Smooth muscle cell (in vitro differentiated cells): Measurements from ENCODE around the gene CCNI. TPM values are rescaled to one million over a fixed set of nuclear protein-coding genes. Genes with fewer than 3 reads are reported as not detected.

Experiments
- DNase-seq: peaks from one replicate; lab custom pipeline; 2025; ENCODE audit not compliant: unreplicated experiment; lab: John Stamatoyannopoulos, UW
- H2AFZ ChIP-seq: fragments of 200-600 bp; sonication (generic); 2 replicates; pipeline ENCODE4 v1.6.0; 2016; ENCODE audit warnings: antibody characterized with exemption, low read depth, mild to moderate bottlenecking
- H3F3A ChIP-seq: fragments of 200-600 bp; sonication (generic); 2 replicates; pipeline ENCODE4 v1.6.0; 2017; ENCODE audit warnings: antibody characterized with exemption, low read depth
- H3K27ac ChIP-seq: fragments of 200-600 bp; sonication (generic); 2 replicates; pipeline ENCODE4 v1.5.1; 2016; ENCODE audit warnings: low read depth, mild to moderate bottlenecking
- H3K27me3 ChIP-seq: fragments of 200-600 bp; sonication (generic); 2 replicates; pipeline ENCODE4 v1.6.1; 2016; ENCODE audit warnings: low read depth, mild to moderate bottlenecking
- H3K36me3 ChIP-seq: fragments of 200-600 bp; sonication (generic); 2 replicates; pipeline ENCODE4 v1.5.1; 2016; ENCODE audit warnings: low read depth
- H3K4me1 ChIP-seq: fragments of 200-600 bp; sonication (generic); 2 replicates; pipeline ENCODE4 v1.5.1; 2016; ENCODE audit warnings: low read depth
- H3K4me2 ChIP-seq: fragments of 200-600 bp; sonication (generic); 2 replicates; pipeline ENCODE4 v1.6.0; 2016; ENCODE audit warnings: mild to moderate bottlenecking
- H3K4me3 ChIP-seq: fragments of 200-600 bp; sonication (generic); 2 replicates; pipeline ENCODE4 v1.5.1; 2016; ENCODE audit warnings: mild to moderate bottlenecking
- H3K79me2 ChIP-seq: fragments of 200-600 bp; sonication (generic); 2 replicates; pipeline ENCODE4 v1.6.0; 2016; ENCODE audit warnings: low read depth, mild to moderate bottlenecking
- H3K9ac ChIP-seq: fragments of 200-600 bp; sonication (generic); 2 replicates; pipeline ENCODE4 v1.6.0; 2016; ENCODE audit warnings: low read depth
- H3K9me3 ChIP-seq: fragments of 200-600 bp; sonication (generic); replicated peaks from 2 replicates; pipeline ENCODE4 v1.5.1; 2016; ENCODE audit warnings: low read depth
- H4K20me1 ChIP-seq: fragments of 200-600 bp; sonication (generic); 2 replicates; pipeline ENCODE4 v1.6.0; 2016; ENCODE audit warnings: low read depth
- WGBS: methylation state at CpG from one replicate; pipeline ENCODE4 v1.1.7; 2016; ENCODE audit warnings: low lambda C conversion rate; 5-methylcytosine and 5-hydroxymethylcytosine counted together
- polyA plus RNA-seq: library from polyadenylated mRNA; unstranded; fragments of >200 nt; fragmentation: Nextera tagmentation; extraction: Ambion mirVana; gene quantifications from 2 replicates; pipeline ENCODE4 v1.2.1, GENCODE V29; 2016
- total RNA-seq: library from RNA; depleted of rRNA; stranded (reverse); fragments of >200 nt; gene quantifications from 2 replicates; pipeline ENCODE4 v1.2.3, GENCODE V29; 2014
- TF ChIP-seq, protein P1 (sequence below): fragments of 200-600 bp; sonication (generic); IDR thresholded peaks from 2 replicates; pipeline ENCODE4 v1.5.1; 2017; ENCODE audit warnings: borderline replicate concordance, mild to moderate bottlenecking, antibody characterized with exemption; ENCODE audit not compliant: insufficient read depth, poor library complexity, severe bottlenecking

Gene CCNI
- total and polyA plus RNA-seq, 2 experiments from 2014 or later: 205 to 222 TPM

DNA sequence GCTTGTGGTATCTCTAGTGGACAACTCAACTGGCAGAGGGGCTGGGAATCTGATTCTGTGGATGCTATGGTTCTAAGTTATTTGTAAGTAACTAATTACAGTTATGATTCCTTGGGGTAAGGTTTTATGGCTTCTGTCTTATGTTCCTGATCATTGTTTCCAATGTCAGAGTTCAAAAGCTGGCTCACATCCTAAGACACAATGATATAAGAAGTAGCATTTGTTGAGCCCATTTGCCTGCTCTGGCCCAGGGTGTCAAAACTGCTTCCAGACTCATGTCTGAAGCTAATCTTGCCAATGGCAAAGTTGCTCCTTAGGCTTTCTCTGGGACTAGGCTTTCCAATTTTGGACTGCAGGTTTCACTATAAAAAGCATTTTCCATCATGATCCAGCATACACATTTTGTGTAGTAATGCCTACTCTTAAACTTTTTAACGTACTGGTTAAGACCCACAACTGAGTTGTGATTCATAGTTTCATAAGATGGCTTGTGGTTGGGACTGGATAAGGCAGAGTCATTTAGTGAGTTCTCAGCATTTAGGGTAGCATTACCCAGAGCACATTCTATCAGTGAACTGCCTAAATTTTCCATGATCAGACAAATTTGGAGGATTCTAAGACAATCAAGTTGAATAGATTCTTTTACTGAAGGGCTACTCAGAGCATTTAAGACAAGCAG, 50.0 kb downstream of the CCNI start:
- Histone ChIP-seq H3K27ac (peak overlapping the region; percentile 66), H4K20me1 (no peaks in the 10 kb centered on the region), H3K27me3 (no peaks in the 10 kb centered on the region), H3K9ac (no peak overlapping the region), H3K36me3 (peaks cover 7% of the 10 kb centered on the region), H3K4me3 (no peak overlapping the region), H3K9me3 (no peaks in the 10 kb centered on the region), H3K79me2 (peaks cover 4% of the 10 kb centered on the region), H3K4me1 (peaks cover 23% of the 10 kb centered on the region), H3F3A (peaks cover 10% of the 10 kb centered on the region), H2AFZ (no peak overlapping the region), H3K4me2 (peak overlapping the region; percentile 35)
- WGBS: 29% methylated on average over 1 of the region's 1 CpG
- DNase-seq: no peak
- TF ChIP-seq, protein P1, sequence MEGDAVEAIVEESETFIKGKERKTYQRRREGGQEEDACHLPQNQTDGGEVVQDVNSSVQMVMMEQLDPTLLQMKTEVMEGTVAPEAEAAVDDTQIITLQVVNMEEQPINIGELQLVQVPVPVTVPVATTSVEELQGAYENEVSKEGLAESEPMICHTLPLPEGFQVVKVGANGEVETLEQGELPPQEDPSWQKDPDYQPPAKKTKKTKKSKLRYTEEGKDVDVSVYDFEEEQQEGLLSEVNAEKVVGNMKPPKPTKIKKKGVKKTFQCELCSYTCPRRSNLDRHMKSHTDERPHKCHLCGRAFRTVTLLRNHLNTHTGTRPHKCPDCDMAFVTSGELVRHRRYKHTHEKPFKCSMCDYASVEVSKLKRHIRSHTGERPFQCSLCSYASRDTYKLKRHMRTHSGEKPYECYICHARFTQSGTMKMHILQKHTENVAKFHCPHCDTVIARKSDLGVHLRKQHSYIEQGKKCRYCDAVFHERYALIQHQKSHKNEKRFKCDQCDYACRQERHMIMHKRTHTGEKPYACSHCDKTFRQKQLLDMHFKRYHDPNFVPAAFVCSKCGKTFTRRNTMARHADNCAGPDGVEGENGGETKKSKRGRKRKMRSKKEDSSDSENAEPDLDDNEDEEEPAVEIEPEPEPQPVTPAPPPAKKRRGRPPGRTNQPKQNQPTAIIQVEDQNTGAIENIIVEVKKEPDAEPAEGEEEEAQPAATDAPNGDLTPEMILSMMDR: no peak

DNA sequence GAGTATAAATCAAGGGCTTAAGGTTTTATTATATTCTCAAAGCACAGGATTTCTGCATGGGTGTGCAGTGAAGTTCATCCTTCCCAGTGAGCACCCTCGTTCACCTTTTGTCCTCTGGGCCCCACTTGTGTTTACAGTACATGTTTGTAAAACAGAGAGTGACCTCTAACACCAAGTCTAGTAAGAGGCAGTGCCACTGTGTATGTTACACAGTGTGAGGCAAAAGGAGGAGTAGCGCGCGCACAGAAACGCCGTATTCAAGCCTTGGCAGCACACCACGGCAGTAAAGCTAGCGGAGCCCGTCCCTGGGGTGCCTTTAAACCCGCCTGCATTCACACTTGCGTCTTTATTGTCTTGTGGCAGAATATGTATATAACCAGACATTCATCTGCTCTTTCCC, 51.9 kb downstream of the CCNI start:
- peaks cover 4% of the 10 kb centered on the region for H3K79me2 ChIP-seq

DNA sequence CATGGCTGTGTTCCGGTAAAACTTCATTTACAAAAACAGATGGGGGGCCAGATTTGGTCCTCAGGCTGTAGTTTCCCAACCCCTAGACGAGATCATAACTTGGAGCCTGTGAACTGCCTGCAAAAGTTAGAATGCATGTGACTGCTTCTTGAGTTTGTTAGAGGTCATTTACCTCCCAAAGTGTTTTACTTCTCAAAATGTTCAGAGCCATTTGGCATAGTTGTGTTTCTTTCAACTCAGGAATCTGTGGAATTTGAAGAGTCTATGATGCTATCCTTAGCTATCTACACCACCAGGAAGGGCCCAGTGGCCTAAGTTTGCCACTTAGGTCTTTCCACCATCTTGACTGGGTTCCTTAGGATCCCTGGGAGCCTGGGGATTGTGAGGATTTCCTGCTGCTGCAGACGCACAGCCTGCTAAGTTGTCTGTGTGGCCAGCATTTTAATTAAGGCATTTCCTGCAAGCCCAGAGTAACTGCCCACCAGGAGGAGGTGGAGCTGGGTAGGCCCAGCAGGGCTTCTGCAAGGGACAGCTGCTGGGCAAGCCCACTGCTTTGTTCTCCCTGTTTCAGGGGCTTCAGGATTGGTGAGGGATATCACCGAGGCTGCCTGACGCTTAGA, 53.1 kb downstream of the CCNI start:
- Histone ChIP-seq H3K4me2 (peak overlapping the region; percentile 38), H3K9me3 (no peaks in the 10 kb centered on the region), H3K27me3 (no peaks in the 10 kb centered on the region), H3F3A (peaks cover 26% of the 10 kb centered on the region), H3K9ac (no peak overlapping the region), H3K36me3 (peaks cover 28% of the 10 kb centered on the region), H4K20me1 (no peaks in the 10 kb centered on the region), H3K4me1 (peaks cover 23% of the 10 kb centered on the region), H3K27ac (peak overlapping the region; percentile 83), H3K79me2 (peaks cover 4% of the 10 kb centered on the region), H3K4me3 (no peak overlapping the region), H2AFZ (no peak overlapping the region)
- DNase-seq: no peak
- WGBS: 42% methylated on average over 5 of the region's 5 CpGs
- TF ChIP-seq, protein P1: no peak

More for the DNA sequence above, 51.9 kb downstream of the CCNI start:
- H3K9ac ChIP-seq: no peak overlapping the region
- H3K4me3 ChIP-seq: no peak overlapping the region
- H3K36me3 ChIP-seq: peaks cover 21% of the 10 kb centered on the region
- no peaks in the 10 kb centered on the region for H3K9me3 ChIP-seq
- H4K20me1 ChIP-seq: no peaks in the 10 kb centered on the region
- no peak overlapping the region for H2AFZ ChIP-seq
- peaks cover 20% of the 10 kb centered on the region for H3F3A ChIP-seq
- no peak overlapping the region for H3K4me2 ChIP-seq
- no peaks in the 10 kb centered on the region for H3K27me3 ChIP-seq
- H3K27ac ChIP-seq: peak overlapping the region; percentile 72
- DNase-seq: no peak
- TF ChIP-seq, protein P1: no peak
- WGBS: 92% methylated on average over 11 of the region's 11 CpGs
- peaks cover 23% of the 10 kb centered on the region for H3K4me1 ChIP-seq
